AG04449 (cell line): ENCODE data around the gene SAFB.

Experiments
- CTCF ChIA-PET: fragments of 350-600 bp; formaldehyde crosslinking; extraction: SDS; loops from one replicate; lab custom pipeline; 2021; ENCODE audit warnings: antibody characterized with exemption; lab: Yijun Ruan, JAX
- POLR2A ChIA-PET: fragments of 400-600, 350-600 bp; formaldehyde crosslinking; extraction: SDS; loops from one replicate; lab custom pipeline; 2020; ENCODE audit warnings: antibody characterized with exemption, inconsistent platforms; lab: Yijun Ruan, JAX
- DNase-seq: peaks from one replicate; pipeline ENCODE4 v3.0.0-alpha.2; 2010; ENCODE audit warnings: low read depth, low spot score
- H3K4me3 ChIP-seq: 2 replicates; pipeline ENCODE4 v1.5.1; 2011; ENCODE audit warnings: low read depth, mild to moderate bottlenecking, control low read depth, low read length
- CTCF ChIP-seq: IDR thresholded peaks from one replicate; pipeline ENCODE4 v1.5.1; 2011; ENCODE audit warnings: mild to moderate bottlenecking, moderate library complexity, low read length, control low read depth, inconsistent platforms; ENCODE audit not compliant: insufficient read depth; ENCODE audit errors: missing control alignments

The SAFB gene

GRCh38 chr19:5681391-5682106 is 58.7 kb downstream of the SAFB start:
- CTCF ChIA-PET: interaction anchor here (1.2 to 1.9 kb wide), 2 partner anchors 8 to 10 kb away, joined by 3 to 12 read pairs; partner anchors contain the start of gene RPL36

GRCh38 chr19:5682107-5682482 is 59.2 kb downstream of the SAFB start:
- no peak for DNase-seq
- CTCF ChIA-PET: interaction anchor here (1.9 kb wide), 1 partner anchor 9 kb away, joined by 12 read pairs; no protein-coding TSS in a partner anchor
- no peak for TF ChIP-seq CTCF
- H3K4me3 ChIP-seq: no peak overlapping the region
- POLR2A ChIA-PET: no interaction called here

More at GRCh38 chr19:5681391-5682106, 58.7 kb downstream of the SAFB start:
- no peak for DNase-seq
- TF ChIP-seq CTCF: no peak
- peak overlapping the region; percentile 98 for H3K4me3 ChIP-seq
- POLR2A ChIA-PET: no interaction called here

GRCh38 chr19:5683177-5683886 is 60.4 kb downstream of the SAFB start:
- DNase-seq: no peak
- no peak for TF ChIP-seq CTCF
- ChIA-PET POLR2A (interaction anchor here (0.5 kb wide), 1 partner anchor 146 kb away, joined by 7 read pairs; no protein-coding TSS in a partner anchor), CTCF (no interaction called here)
- H3K4me3 ChIP-seq: no peak overlapping the region

GRCh38 chr19:5684694-5685430 is 62.0 kb downstream of the SAFB start:
- no peak for TF ChIP-seq CTCF
- H3K4me3 ChIP-seq: no peak overlapping the region
- CTCF ChIA-PET: interaction anchor here (5.3 kb wide), 1 partner anchor 31 kb away, joined by 58 read pairs; no protein-coding TSS in a partner anchor
- POLR2A ChIA-PET: no interaction called here
- DNase-seq: no peak

GRCh38 chr19:5686326-5686646 is 63.4 kb downstream of the SAFB start:
- no peak for DNase-seq
- peak overlapping the region; percentile 64 for H3K4me3 ChIP-seq
- ChIA-PET POLR2A (interaction anchor here (1.6 kb wide), 1 partner anchor 34 kb away, joined by 4 read pairs; the partner anchor contains the start of genes CATSPERD and LONP1), CTCF (interaction anchor here (0.7 to 5.3 kb wide), 9 partner anchors 12 to 638 kb away, joined by 3 to 58 read pairs (median 8); partner anchors contain the start of genes SAFB and SAFB2)
- no peak for TF ChIP-seq CTCF
